GM23248 (cell line): Measurements from ENCODE around the gene SLC30A2. TPM values are rescaled to one million over a fixed set of nuclear protein-coding genes. Genes with fewer than 3 reads are reported as not detected.

Experiments used
- DNase-seq: peaks from one replicate; pipeline ENCODE4 v3.0.0-alpha.2; 2015
- H2AFZ ChIP-seq: fragments of 200-600 bp; sonication (generic); 2 replicates; pipeline ENCODE4 v1.6.1; 2016; ENCODE audit warnings: antibody characterized with exemption
- H3F3A ChIP-seq: fragments of 200-600 bp; sonication (generic); 2 replicates; pipeline ENCODE4 v1.6.1; 2016; ENCODE audit warnings: mild to moderate bottlenecking, antibody characterized with exemption, mixed run types; ENCODE audit not compliant: insufficient read depth
- H3K27ac ChIP-seq: fragments of 200-600 bp; sonication (generic); 2 replicates; pipeline ENCODE4 v1.5.1; 2016; ENCODE audit warnings: mild to moderate bottlenecking
- H3K27me3 ChIP-seq: fragments of 200-600 bp; sonication (generic); replicated peaks from 2 replicates; pipeline ENCODE4 v1.6.1; 2016; ENCODE audit warnings: mild to moderate bottlenecking; ENCODE audit not compliant: insufficient read depth
- H3K36me3 ChIP-seq: fragments of 200-600 bp; sonication (generic); 2 replicates; pipeline ENCODE4 v1.6.1; 2016; ENCODE audit warnings: low read depth, mild to moderate bottlenecking
- H3K4me1 ChIP-seq: fragments of 200-600 bp; sonication (generic); 2 replicates; pipeline ENCODE4 v1.6.1; 2016; ENCODE audit warnings: mild to moderate bottlenecking; ENCODE audit not compliant: insufficient read depth
- H3K4me2 ChIP-seq: fragments of 200-600 bp; sonication (generic); one replicate; pipeline ENCODE4 v1.6.1; 2016; ENCODE audit warnings: mild to moderate bottlenecking; ENCODE audit not compliant: unreplicated experiment
- H3K4me3 ChIP-seq: fragments of 200-600 bp; sonication (generic); 2 replicates; pipeline ENCODE4 v1.5.1; 2016; ENCODE audit warnings: mild to moderate bottlenecking
- H3K79me2 ChIP-seq: fragments of 200-600 bp; sonication (generic); 2 replicates; pipeline ENCODE4 v1.6.1; 2016; ENCODE audit warnings: mild to moderate bottlenecking; ENCODE audit not compliant: insufficient read depth
- H3K9ac ChIP-seq: fragments of 200-600 bp; sonication (generic); 2 replicates; pipeline ENCODE4 v1.6.1; 2016; ENCODE audit warnings: mild to moderate bottlenecking
- H3K9me2 ChIP-seq: fragments of 200-600 bp; sonication (generic); 2 replicates; pipeline ENCODE4 v1.6.1; 2016; ENCODE audit warnings: mixed run types, mild to moderate bottlenecking, moderate library complexity; ENCODE audit not compliant: insufficient read depth
- H3K9me3 ChIP-seq: fragments of 200-600 bp; sonication (generic); one replicate; pipeline ENCODE4 v1.6.1; 2017; ENCODE audit warnings: low read depth
- H4K20me1 ChIP-seq: fragments of 200-600 bp; sonication (generic); 2 replicates; pipeline ENCODE4 v1.6.0; 2016; ENCODE audit not compliant: insufficient read depth
- EZH2 ChIP-seq: fragments of 200-600 bp; sonication (generic); IDR thresholded peaks from 2 replicates; pipeline ENCODE4 v1.6.1; 2018; ENCODE audit warnings: antibody characterized with exemption, mild to moderate bottlenecking; ENCODE audit not compliant: insufficient read depth, poor library complexity, severe bottlenecking
- EZH2phosphoT487 ChIP-seq: fragments of 200-600 bp; sonication (generic); IDR thresholded peaks from 2 replicates; pipeline ENCODE4 v1.6.1; 2018; ENCODE audit warnings: antibody characterized with exemption, moderate library complexity, mild to moderate bottlenecking, low read depth; ENCODE audit not compliant: insufficient read depth
- WGBS, 2 experiments: methylation state at CpG; one replicate each; pipeline ENCODE4 v1.1.6; 2015 to 2017; ENCODE audit warnings: low lambda C conversion rate in 2 of 2, low coverage in 1 of 2; ENCODE audit errors: missing lambda C conversion rate in 2 of 2; 5-methylcytosine and 5-hydroxymethylcytosine counted together
- in situ Hi-C: fragments of 300-500 bp; cut with MboI; formaldehyde crosslinking; loops from 2 replicates; pipeline ENCODE4 v1.15.0; 2020
- polyA plus RNA-seq: library from polyadenylated mRNA; unstranded; fragments of >200 nt; fragmentation: Nextera tagmentation; extraction: Ambion mirVana; gene quantifications from 2 replicates; pipeline ENCODE4 v1.2.1, GENCODE V29; 2016
- total RNA-seq: library from RNA; depleted of rRNA; stranded (reverse); fragments of >200 nt; shearing (Covaris generic); gene quantifications from 2 replicates; pipeline ENCODE4 v1.2.3, GENCODE V29; 2014

SLC30A2 gene
- total and polyA plus RNA-seq, 2 experiments from 2014 or later: 0.14 TPM; not detected in 1

GRCh38 chr1:26083208-26083607 is 37.3 kb upstream of the SLC30A2 start:
- Histone ChIP-seq H3K36me3 (no peaks in the 10 kb centered on the region), H3K4me3 (no peak overlapping the region)

DNA sequence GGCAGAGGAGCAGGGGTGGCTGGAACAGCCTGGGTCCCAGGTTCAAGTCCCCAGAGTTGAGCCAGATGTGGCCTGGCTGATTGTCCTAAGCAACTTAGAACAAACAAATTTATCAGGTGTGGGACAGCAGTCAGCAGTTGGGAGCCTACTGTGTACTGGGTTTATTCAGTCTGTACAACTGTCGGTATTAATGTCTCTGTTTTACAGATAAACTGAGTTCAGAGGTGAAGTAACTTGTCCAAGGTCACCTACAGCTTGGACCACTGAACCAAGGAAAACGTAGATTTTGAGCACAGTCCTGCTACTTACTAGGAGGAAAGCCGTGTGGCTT is 36.1 kb upstream of the SLC30A2 start:
- H3K36me3 ChIP-seq: no peaks in the 10 kb centered on the region
- DNase-seq: no peak
- H4K20me1 ChIP-seq: no peaks in the 10 kb centered on the region
- H3K9ac ChIP-seq: no peak overlapping the region
- H3K27me3 ChIP-seq: peaks cover 10% of the 10 kb centered on the region
- no peak for TF ChIP-seq EZH2
- TF ChIP-seq EZH2phosphoT487: no peak
- H3K4me1 ChIP-seq: no peaks in the 10 kb centered on the region
- H3K79me2 ChIP-seq: no peaks in the 10 kb centered on the region
- no peaks in the 10 kb centered on the region for H3K9me2 ChIP-seq
- in situ Hi-C loops: no loop called here
- H3K4me2 ChIP-seq: no peak overlapping the region
- H3K4me3 ChIP-seq: no peak overlapping the region
- no peaks in the 10 kb centered on the region for H3K9me3 ChIP-seq
- no peak overlapping the region for H2AFZ ChIP-seq
- 73% methylated on average over 3 of the region's 3 CpGs for WGBS, 2 experiments
- no peaks in the 10 kb centered on the region for H3F3A ChIP-seq
- no peak overlapping the region for H3K27ac ChIP-seq

More at GRCh38 chr1:26083208-26083607, 37.3 kb upstream of the SLC30A2 start:
- Histone ChIP-seq H4K20me1 (no peaks in the 10 kb centered on the region), H3K79me2 (no peaks in the 10 kb centered on the region), H3K27ac (no peak overlapping the region), H3F3A (no peaks in the 10 kb centered on the region), H3K9me2 (no peaks in the 10 kb centered on the region), H3K4me2 (no peak overlapping the region), H2AFZ (no peak overlapping the region), H3K9ac (no peak overlapping the region), H3K9me3 (no peaks in the 10 kb centered on the region), H3K4me1 (no peaks in the 10 kb centered on the region), H3K27me3 (peaks cover 5% of the 10 kb centered on the region)
- 36 to 41% methylated on average over 5 of the region's 5 CpGs for WGBS, 2 experiments
- in situ Hi-C loops: no loop called here
- TF ChIP-seq EZH2phosphoT487 (no peak), EZH2 (no peak)
- DNase-seq: peak; percentile 64

DNA sequence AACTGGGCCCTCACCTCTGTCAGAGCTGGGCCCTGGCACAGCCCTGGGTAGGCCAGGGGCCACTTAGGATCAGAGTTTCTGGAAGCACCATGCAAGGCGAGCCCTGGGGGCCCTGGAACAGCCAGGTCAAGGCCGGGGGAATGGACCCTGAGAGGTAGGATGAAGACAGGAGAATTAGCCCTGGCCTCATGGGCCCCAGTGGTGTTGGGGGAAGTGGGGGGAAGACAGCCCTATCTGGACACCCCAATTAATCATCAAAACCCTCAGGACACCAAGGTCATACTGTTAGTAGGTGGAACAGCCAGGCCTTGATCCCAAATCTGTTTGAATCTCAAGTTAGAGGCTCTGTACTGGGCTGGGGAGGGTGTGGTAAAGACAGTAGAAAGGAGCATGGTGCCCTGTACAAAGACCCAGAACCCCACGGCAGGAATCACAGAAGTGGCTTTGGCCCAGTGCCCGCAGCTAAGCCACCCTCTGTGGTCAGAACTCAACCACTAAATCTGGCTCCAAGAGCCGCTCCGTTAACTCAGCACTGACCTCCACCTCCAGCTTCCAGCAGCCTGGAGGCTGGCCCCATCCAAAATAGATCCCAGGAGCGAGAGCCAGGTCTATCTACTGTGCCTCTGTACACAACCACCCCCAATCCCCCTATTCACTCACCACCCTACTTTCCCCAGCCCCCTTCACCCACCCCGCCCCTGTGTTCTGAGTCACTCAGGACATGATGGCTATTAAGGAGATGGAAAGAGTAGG is 35.5 kb upstream of the SLC30A2 start:
- Histone ChIP-seq H3K4me3 (no peak overlapping the region), H4K20me1 (no peaks in the 10 kb centered on the region), H3F3A (no peaks in the 10 kb centered on the region), H3K27me3 (peaks cover 10% of the 10 kb centered on the region), H3K79me2 (no peaks in the 10 kb centered on the region), H3K4me1 (no peaks in the 10 kb centered on the region), H2AFZ (no peak overlapping the region), H3K9ac (no peak overlapping the region), H3K36me3 (no peaks in the 10 kb centered on the region), H3K27ac (no peak overlapping the region), H3K9me3 (no peaks in the 10 kb centered on the region), H3K4me2 (no peak overlapping the region), H3K9me2 (no peaks in the 10 kb centered on the region)
- DNase-seq: no peak
- TF ChIP-seq EZH2 (no peak), EZH2phosphoT487 (no peak)
- in situ Hi-C loops: no loop called here
- 68 to 76% methylated on average over 8 of the region's 8 CpGs for WGBS, 2 experiments

- H3F3A ChIP-seq: no peaks in the 10 kb centered on the region
- H3K79me2 ChIP-seq: no peaks in the 10 kb centered on the region
- in situ Hi-C loops: no loop called here
- no peaks in the 10 kb centered on the region for H3K9me3 ChIP-seq
- no peak overlapping the region for H2AFZ ChIP-seq
- no peak overlapping the region for H3K4me3 ChIP-seq
- WGBS, 2 experiments: 73 to 77% methylated on average over 9 of the region's 9 CpGs
- peaks cover 10% of the 10 kb centered on the region for H3K27me3 ChIP-seq
- no peak overlapping the region for H3K4me2 ChIP-seq
- no peak overlapping the region for H3K27ac ChIP-seq
- H3K4me1 ChIP-seq: no peaks in the 10 kb centered on the region
- no peak for TF ChIP-seq EZH2phosphoT487
- no peak for TF ChIP-seq EZH2
- no peak overlapping the region for H3K9ac ChIP-seq
- H4K20me1 ChIP-seq: no peaks in the 10 kb centered on the region
- no peaks in the 10 kb centered on the region for H3K36me3 ChIP-seq
- H3K9me2 ChIP-seq: no peaks in the 10 kb centered on the region
- no peak for DNase-seq
Observed at GRCh38 chr1:26079960-26080814, 34.3 kb upstream of the SLC30A2 start.
